NCI-H2171 treated with DMSO at 0.1 percent for 48 hours (cell line): ENCODE measurements around the gene DYNLRB2.

Experiments used
- DNase-seq: peaks from one replicate; lab custom pipeline; 2025; lab: John Stamatoyannopoulos, UW

DYNLRB2 gene

GRCh38 chr16:80552277-80552676 lies 11.5 kb downstream of the DYNLRB2 start:
- DNase-seq, result no peak

DNA sequence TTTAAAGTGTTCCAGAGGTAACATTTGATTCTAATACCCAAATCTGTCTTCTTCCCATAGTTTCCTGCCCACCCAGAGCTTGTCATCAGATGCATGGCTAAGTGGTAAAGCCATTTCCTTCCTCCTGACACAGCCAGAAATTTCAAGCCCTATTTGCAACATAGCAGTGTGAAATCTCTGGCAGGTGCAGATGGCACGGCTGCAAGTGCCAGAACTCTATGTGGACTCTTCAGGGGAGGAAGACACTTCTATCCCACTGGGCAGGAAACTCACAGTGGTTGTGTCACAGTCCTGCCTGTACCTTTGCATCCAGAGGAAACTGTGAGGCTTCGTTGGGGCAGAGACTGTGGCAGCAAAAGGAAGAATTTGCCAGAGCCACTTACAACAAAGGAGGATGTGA lies 13.2 kb downstream of the DYNLRB2 start:
- DNase-seq, result no peak

DNA sequence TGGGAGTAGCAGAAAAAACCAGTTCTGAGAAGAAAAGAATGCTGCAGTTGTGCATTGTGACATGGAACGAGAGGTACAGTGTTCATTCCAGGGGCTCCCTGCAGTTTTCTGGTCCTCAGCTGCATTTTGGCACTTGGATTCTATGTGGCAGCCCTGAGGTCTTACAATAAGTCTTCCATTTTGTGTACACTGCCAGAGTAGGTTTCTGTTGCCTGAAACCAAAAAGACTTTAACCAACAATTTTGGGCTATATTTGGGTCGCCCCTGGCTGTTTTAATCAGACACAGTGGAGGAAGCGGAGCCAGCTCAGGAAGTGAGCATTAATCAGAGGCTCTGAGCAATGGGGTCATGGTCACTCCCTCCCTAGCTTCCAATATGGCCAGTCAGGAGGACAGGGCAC lies 15.7 kb downstream of the DYNLRB2 start:
- DNase-seq, result no peak

DNA sequence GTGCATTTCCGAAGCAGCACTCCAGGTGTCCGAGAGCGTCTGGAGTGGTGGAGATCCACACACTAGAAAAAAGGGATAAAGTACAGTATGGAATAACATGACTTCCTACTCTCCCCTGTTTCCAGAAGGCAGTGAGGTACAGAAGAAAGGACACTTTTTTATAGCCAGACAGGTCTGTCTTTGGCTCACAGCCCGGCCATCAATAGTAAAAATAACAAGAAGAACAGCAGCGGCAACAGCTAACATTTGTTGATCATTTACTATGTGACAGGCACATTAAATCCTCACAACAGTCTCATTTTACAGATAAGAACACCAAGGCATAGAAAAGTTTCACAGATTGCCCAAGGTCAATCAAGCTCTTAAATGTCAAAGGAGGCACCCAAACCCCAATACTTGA lies 16.2 kb downstream of the DYNLRB2 start:
- no peak for DNase-seq

GRCh38 chr16:80559369-80559768 lies 18.6 kb downstream of the DYNLRB2 start:
- no peak for DNase-seq

GRCh38 chr16:80563066-80563465 lies 22.3 kb downstream of the DYNLRB2 start:
- DNase-seq, result peak; percentile 1

GRCh38 chr16:80564394-80564793 lies 23.6 kb downstream of the DYNLRB2 start:
- no peak for DNase-seq

GRCh38 chr16:80569440-80570105 lies 28.8 kb downstream of the DYNLRB2 start:
- DNase-seq, result no peak

DNA sequence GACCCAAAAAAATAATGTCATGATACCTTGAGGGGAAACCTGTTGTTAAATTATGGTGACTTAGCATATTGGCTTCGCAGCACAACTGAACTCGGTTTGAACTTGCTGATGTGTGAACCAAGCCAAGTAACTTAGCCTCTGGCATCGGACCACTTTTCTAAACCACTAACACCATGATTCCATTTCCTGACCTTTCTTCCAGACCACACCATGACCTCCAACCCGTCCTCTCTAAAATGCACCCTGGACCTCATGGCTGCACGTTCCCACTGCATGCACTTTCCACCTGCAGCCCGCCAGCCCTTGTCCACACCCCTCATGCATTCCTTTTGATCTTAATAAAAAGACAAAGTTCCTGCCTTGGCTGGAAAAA lies 29.3 kb downstream of the DYNLRB2 start:
- no peak for DNase-seq

DNA sequence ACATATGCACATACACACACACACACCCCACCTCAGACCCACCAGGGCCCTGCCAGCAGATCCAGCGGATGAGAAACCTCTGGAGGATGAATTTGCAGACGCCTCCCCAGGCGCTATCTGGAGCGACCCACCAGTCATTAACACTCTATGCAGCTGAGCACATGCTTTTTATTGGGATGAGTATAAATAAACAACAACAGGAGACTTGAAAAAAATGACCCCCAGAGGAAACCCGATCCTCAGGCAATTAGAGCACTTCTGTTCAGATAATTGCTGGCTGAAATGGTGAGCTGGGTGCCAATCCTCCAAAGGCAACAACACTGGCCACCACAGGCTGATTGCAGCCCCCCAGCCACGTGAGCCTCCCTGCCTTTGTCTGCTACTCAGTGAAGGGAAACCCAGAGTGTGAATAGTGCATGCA lies 32.9 kb downstream of the DYNLRB2 start:
- peak; percentile 65 for DNase-seq

DNA sequence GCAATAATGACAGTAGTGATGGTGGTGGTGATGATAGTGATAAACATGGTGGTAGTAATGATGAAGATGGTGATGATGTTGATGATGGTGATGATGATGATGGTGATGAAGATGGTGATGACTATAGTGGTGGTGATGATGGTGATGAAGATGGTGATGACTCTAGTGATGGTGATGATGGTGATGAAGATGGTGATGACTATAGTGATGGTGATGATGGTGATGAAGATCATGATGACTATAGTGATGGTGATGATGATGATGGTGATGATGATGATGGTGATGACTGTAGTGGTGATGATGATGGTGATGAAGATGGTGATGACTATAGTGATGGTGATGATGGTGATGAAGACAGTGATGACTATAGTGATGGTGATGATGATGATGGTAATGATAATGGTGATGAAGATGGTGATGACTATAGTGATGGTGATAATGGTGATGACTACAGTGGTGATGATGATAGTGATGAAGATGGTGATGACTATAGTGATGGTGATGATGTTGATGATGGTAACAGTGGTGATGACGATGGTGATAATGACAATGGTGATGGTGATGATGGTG lies 35.6 kb downstream of the DYNLRB2 start:
- no peak for DNase-seq

GRCh38 chr16:80577485-80578280 lies 36.9 kb downstream of the DYNLRB2 start:
- DNase-seq, result no peak

DNA sequence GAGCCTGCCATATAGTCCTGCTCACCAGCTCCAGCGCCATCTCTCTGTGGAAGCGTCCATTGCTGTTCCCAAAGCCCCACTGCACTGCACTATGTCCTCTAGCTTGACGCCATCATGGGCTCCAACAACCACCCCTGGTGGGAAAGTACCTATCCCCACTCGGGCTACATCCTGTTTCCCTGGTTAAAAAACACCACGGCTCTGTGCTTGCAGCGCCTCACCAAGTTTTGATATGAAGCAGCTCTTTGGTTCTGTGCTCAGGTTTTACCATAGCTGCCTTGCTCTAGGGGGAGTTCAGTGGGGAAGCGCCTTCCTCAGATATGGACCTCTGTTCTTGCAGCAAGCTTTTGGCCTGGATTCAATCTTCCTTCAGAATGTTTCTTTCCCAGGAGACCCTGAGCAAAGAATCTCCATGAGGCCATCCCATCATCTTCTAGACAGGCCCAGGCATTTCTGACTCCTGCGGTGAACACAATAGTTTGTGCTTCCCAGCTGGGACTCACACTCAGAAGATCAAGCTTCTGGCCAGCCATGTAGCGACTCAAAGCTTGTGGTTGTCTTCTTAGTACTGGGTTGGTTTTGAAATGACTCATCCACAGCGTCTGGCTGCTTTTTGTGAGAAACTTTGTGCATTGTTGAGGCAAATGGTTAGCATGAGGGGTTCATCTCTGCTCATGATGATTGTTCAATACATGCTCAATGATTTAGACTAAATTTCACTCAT lies 39.5 kb downstream of the DYNLRB2 start:
- no peak for DNase-seq

DNA sequence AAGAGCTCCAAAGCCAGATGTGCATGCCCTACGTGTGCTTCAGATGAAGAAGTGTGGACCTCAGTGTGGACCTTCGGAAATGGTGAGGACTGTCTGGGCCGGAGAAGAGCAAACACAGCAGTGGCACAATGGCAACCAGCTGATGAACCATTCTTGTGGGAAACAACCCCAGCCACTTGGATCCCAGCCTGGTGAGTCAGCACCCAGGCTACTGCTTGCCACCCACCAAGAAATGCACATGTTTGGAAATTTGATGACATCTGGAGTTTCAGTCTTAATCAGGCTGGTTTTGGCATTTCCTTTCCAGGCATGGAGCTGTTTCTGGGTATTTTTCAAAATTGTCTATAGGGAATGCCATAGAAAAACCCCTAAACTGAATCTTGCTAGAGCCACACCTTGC lies 42.7 kb downstream of the DYNLRB2 start:
- DNase-seq, result no peak

GRCh38 chr16:80585764-80586163 lies 45.0 kb downstream of the DYNLRB2 start:
- no peak for DNase-seq

- no peak for DNase-seq
Observed at GRCh38 chr16:80586476-80586875, 45.7 kb downstream of the DYNLRB2 start.

DNA sequence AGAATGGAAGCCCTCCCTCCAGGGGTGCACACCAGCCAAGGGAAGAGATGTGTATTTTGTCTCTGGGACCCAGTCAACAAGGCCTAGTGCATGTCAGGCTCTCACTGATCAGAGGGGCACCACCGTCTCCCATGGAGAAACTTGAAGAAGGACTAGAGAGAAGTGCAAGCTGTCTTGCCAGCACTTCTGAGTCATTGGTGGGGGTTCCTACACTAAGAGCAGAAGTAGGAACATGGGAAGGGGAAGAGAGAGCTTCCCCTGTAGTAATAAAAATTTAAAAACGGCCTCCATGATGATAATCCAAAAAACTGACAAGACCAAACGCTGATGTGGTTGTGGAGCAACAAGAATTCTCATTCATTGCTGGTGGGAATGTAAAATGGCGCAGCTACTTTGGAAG lies 46.3 kb downstream of the DYNLRB2 start:
- no peak for DNase-seq

DNA sequence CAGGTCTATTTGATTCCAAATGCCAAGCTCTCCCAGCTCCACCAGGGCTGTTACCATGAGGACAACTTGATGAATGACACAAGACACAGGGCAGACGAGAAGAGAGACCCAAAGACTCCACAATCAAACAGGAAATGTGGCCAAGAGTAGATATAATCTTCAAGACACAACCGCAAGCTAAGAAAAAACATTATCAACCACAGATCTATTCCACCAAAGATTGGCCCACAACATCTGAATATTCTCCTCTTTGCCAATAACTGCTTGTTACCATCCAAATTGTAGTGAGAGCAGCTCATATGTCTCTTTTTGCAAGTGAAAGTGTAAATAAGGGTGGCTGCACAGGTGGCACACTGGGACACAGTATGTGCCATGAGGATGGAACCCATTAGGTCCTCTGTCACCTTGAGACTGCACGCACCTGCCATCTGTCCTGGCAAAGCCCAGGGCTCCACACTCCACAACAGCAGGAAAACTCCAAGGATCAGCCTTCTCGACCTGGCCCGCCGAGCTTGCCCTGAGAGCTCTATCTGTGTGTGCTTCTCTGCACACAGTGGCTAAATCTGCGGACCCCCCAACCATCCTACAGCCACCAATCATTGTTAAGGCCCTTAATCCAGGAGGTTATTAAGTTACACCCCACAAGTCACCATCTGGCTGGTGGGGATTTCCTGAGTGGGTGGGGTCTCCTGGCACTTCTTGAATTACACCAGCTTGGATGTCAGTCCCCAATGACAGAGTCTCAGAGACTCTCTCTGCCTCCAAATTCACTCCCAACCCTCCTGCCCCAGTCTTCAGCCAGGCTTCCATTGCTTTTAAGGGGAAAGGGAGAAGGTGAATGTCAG lies 50.5 kb downstream of the DYNLRB2 start:
- DNase-seq, result peak; percentile 64

DNA sequence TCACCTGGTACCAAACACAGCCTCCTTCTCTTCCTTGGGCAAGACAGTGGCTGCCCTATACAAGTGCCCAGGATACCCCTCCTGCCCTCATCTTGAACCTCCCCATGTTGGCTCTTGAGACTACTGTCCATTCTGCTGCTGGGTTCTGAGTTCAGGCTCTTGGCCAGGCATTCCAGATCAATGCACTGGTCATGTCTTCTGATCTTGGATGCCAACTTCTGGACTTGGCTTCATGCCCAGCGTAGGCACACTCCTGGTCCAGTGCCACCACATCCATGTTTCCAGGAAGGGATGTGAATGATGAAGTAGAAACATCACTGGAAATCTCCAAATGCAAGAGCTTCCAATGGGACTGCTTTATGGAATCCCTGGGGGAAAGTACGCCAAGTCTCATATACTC lies 51.5 kb downstream of the DYNLRB2 start:
- no peak for DNase-seq

DNA sequence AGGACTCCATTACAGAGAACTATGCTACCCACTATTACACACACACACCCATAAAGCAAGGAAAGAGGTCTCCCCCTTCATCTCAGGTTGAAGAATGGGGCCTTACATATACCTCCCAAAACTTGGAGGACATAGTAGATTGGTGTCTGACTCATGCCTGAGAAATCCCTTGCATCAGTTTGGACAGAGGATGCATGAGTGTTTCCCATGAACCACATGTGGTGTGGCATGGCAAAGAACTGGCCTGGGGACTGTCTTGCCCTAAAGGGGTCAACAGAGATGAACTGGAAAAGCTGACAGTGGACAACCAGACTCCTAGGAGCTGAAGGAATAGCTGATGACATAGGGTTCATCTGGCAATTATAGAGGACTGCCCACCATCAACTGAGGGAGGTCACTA lies 54.0 kb downstream of the DYNLRB2 start:
- DNase-seq, result no peak

- DNase-seq, result no peak
Observed at GRCh38 chr16:80596507-80597207, 55.9 kb downstream of the DYNLRB2 start.
